ENCODE data around the gene TBC1D22A. TPM values are rescaled to one million over a fixed set of nuclear protein-coding genes. Genes with fewer than 3 reads are reported as not detected.

TBC1D22A gene
- total RNA-seq, 1 donor from 2014 or later = 23.2 TPM

DNA sequence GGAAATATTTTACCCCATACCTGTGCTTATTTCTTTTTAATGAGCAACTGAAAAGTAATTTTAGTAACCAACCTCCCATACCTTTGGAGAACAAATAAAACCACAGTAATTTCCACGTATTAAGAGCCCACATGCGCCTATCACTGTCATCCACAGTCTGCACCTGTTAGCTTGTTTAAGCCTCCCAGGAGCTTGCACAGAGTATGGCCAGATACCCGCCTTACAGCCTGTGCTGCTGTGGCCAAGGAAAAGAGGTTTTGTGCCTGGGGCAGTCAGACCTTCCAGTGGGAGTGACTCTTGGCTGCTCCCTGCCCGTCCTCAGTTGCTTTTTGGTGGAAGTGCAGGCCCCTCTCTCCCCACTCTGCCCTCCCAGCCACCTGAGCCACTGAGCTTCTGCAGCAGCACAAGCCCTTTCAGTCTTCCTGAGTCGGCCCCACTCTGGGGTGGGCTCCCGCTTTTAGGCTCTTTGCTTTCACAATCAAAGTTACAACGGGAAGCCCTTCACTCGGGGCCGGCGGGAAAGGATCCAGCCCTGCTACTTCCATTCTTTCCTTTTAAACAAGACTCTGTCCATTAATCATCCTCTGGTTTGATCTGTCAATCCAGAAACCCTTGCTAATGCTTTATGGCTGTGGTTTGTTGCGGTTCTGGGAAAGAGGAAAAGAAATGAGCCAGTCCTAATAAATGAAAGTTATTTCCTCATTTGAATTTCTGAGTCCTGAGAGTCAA lies 308.8 kb downstream of the TBC1D22A start:
- H3K36me3 Mint-ChIP-seq (ENCODE audit: insufficient read depth) = peaks cover 10% of the 10 kb centered on the region
- TF ChIP-seq, protein P1, sequence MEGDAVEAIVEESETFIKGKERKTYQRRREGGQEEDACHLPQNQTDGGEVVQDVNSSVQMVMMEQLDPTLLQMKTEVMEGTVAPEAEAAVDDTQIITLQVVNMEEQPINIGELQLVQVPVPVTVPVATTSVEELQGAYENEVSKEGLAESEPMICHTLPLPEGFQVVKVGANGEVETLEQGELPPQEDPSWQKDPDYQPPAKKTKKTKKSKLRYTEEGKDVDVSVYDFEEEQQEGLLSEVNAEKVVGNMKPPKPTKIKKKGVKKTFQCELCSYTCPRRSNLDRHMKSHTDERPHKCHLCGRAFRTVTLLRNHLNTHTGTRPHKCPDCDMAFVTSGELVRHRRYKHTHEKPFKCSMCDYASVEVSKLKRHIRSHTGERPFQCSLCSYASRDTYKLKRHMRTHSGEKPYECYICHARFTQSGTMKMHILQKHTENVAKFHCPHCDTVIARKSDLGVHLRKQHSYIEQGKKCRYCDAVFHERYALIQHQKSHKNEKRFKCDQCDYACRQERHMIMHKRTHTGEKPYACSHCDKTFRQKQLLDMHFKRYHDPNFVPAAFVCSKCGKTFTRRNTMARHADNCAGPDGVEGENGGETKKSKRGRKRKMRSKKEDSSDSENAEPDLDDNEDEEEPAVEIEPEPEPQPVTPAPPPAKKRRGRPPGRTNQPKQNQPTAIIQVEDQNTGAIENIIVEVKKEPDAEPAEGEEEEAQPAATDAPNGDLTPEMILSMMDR (IDR thresholded peaks at IDR 0.05; ENCODE audit: unreplicated experiment) = no peak
- H3K27ac Mint-ChIP-seq = peak overlapping the region; percentile 62
- H3K9me3 Mint-ChIP-seq (ENCODE audit: low read depth) = peaks cover 9% of the 10 kb centered on the region
- no peak overlapping the region for H3K4me3 Mint-ChIP-seq (ENCODE audit: low read depth)
- peaks cover 8% of the 10 kb centered on the region for H3K4me1 Mint-ChIP-seq (ENCODE audit: low read depth)
- no peaks in the 10 kb centered on the region for H3K27me3 Mint-ChIP-seq
- no peak for DNase-seq (ENCODE audit: low spot score, unreplicated experiment)

DNA sequence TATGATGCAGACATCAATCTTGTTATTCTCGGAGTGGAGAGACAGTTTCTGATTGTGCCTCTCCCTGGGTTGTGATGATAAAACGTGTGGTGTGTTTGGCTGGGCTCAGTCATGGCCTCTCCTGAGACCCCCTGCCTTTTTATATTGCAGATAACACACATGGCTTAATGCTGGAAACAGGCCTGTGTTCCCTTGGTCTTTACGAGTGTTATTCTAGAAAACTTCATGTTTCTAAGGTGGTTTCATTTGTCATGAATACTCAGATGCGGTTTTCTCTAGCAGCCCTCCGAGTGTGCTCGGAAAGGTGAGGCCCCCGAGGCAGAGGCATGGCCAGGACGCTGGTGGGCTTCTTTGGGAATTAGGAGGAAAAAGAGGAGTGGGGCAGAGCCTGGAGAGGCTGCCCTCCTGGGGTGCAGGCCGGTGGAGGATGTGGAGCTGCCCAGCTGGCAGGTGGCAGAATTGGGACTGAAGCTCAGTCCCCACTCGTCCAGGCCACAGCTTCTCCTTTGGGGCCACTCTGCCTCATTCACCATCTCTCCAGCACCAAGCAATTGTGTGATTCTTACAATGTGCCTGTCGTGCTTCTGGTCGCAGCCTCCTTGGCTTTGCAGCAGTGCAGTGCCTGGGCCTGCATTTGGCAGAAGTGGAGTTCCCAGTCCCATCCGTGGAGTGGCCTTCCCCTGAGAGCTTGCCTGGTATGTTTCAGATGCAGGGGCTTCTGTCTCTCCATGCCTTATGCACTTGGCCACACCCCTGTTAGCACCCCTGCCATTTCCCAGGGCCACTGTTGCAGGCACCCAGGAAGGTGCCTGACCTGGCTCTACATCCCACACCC lies 309.6 kb downstream of the TBC1D22A start:
- peaks cover 14% of the 10 kb centered on the region for H3K36me3 Mint-ChIP-seq (ENCODE audit: insufficient read depth)
- DNase-seq (ENCODE audit: low spot score, unreplicated experiment) = no peak
- H3K27ac Mint-ChIP-seq = no peak overlapping the region
- peaks cover 14% of the 10 kb centered on the region for H3K9me3 Mint-ChIP-seq (ENCODE audit: low read depth)
- no peaks in the 10 kb centered on the region for H3K27me3 Mint-ChIP-seq
- H3K4me3 Mint-ChIP-seq (ENCODE audit: low read depth) = no peak overlapping the region
- peaks cover 8% of the 10 kb centered on the region for H3K4me1 Mint-ChIP-seq (ENCODE audit: low read depth)
- TF ChIP-seq, protein P1 (IDR thresholded peaks at IDR 0.05; ENCODE audit: unreplicated experiment) = no peak

DNA sequence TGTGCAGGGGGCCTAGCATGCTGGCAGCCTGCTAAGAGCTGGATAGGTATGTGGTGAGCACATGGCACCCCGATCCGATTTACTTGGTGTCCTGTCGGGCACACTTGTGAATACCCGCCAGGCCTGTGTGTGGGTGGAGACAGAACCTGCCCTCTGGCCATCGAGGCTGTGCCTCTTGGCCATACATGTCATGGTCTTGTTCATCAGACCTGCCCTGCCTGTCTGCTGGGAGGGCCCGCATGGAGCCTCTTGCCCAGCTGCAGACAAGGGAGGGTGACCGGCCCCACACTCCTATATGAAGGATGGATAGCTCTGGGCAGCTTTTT lies 310.2 kb downstream of the TBC1D22A start:
- H3K27ac Mint-ChIP-seq = peak overlapping the region; percentile 23

GRCh38 chr22:47073075-47073474 lies 310.6 kb downstream of the TBC1D22A start:
- TF ChIP-seq, protein P1 (IDR thresholded peaks at IDR 0.05; ENCODE audit: unreplicated experiment) = no peak
- no peaks in the 10 kb centered on the region for H3K27me3 Mint-ChIP-seq
- peaks cover 8% of the 10 kb centered on the region for H3K4me1 Mint-ChIP-seq (ENCODE audit: low read depth)
- DNase-seq (ENCODE audit: low spot score, unreplicated experiment) = no peak
- H3K36me3 Mint-ChIP-seq (ENCODE audit: insufficient read depth) = peaks cover 15% of the 10 kb centered on the region
- H3K27ac Mint-ChIP-seq = peak overlapping the region; percentile 23
- H3K9me3 Mint-ChIP-seq (ENCODE audit: low read depth) = peaks cover 14% of the 10 kb centered on the region
- H3K4me3 Mint-ChIP-seq (ENCODE audit: low read depth) = no peak overlapping the region

More for the DNA sequence above, 310.2 kb downstream of the TBC1D22A start:
- H3K36me3 Mint-ChIP-seq (ENCODE audit: insufficient read depth) = peaks cover 14% of the 10 kb centered on the region
- H3K4me1 Mint-ChIP-seq (ENCODE audit: low read depth) = peaks cover 8% of the 10 kb centered on the region
- no peak for DNase-seq (ENCODE audit: low spot score, unreplicated experiment)
- peaks cover 14% of the 10 kb centered on the region for H3K9me3 Mint-ChIP-seq (ENCODE audit: low read depth)
- no peak overlapping the region for H3K4me3 Mint-ChIP-seq (ENCODE audit: low read depth)
- no peaks in the 10 kb centered on the region for H3K27me3 Mint-ChIP-seq
- TF ChIP-seq, protein P1 (IDR thresholded peaks at IDR 0.05; ENCODE audit: unreplicated experiment) = no peak

- TF ChIP-seq, protein P1 (IDR thresholded peaks at IDR 0.05; ENCODE audit: unreplicated experiment) = no peak
- Mint-ChIP-seq H3K27me3 (no peaks in the 10 kb centered on the region), H3K4me3 (ENCODE audit: low read depth) (no peak overlapping the region), H3K27ac (no peak overlapping the region), H3K4me1 (ENCODE audit: low read depth) (peaks cover 8% of the 10 kb centered on the region), H3K36me3 (ENCODE audit: insufficient read depth) (peaks cover 21% of the 10 kb centered on the region), H3K9me3 (ENCODE audit: low read depth) (peaks cover 17% of the 10 kb centered on the region)
- no peak for DNase-seq (ENCODE audit: low spot score, unreplicated experiment)
Observed at GRCh38 chr22:47074105-47074504, 311.7 kb downstream of the TBC1D22A start.

Data from progenitor cell of endocrine pancreas (in vitro differentiated cells).